T-helper 1 cell (primary cell): ENCODE data around the gene NR3C1.

Source experiments
- DNase-seq, 5 donors: peaks; one replicate each; pipeline ENCODE4 v3.0.0-alpha.2; 2012 to 2020

NR3C1 gene

GRCh38 chr5:143306040-143306439 lies 97.4 kb downstream of the NR3C1 start:
- DNase-seq, result no peak

- no peak for DNase-seq
These were observed 98.5 kb downstream of the NR3C1 start for GRCh38 chr5:143304836-143305475.

GRCh38 chr5:143302341-143303045 lies 101.0 kb downstream of the NR3C1 start:
- no peak for DNase-seq

GRCh38 chr5:143297756-143298155 lies 105.7 kb downstream of the NR3C1 start:
- no peak for DNase-seq

- no peak for DNase-seq
These were observed 113.4 kb downstream of the NR3C1 start for GRCh38 chr5:143290125-143290524.

- no peak for DNase-seq
These were observed 119.0 kb downstream of the NR3C1 start for GRCh38 chr5:143284521-143284920.

GRCh38 chr5:143284002-143284401 lies 119.5 kb downstream of the NR3C1 start:
- no peak for DNase-seq

- DNase-seq, result no peak
These were observed 122.3 kb downstream of the NR3C1 start for GRCh38 chr5:143281226-143281625.

GRCh38 chr5:143279698-143280097 lies 123.8 kb downstream of the NR3C1 start:
- no peak for DNase-seq

- DNase-seq, result no peak
These were observed 126.0 kb downstream of the NR3C1 start for GRCh38 chr5:143277536-143277935.

GRCh38 chr5:143275512-143276363 lies 127.7 kb downstream of the NR3C1 start:
- no peak for DNase-seq

GRCh38 chr5:143274952-143275351 lies 128.5 kb downstream of the NR3C1 start:
- no peak for DNase-seq

- DNase-seq, result no peak
These were observed 132.1 kb downstream of the NR3C1 start for GRCh38 chr5:143271431-143271830.

- DNase-seq, result no peak
These were observed 135.1 kb downstream of the NR3C1 start for GRCh38 chr5:143268388-143268787.

GRCh38 chr5:143267186-143267585 lies 136.3 kb downstream of the NR3C1 start:
- no peak for DNase-seq

GRCh38 chr5:143265995-143266394 lies 137.5 kb downstream of the NR3C1 start:
- DNase-seq, result no peak

- DNase-seq, result no peak
These were observed 140.1 kb downstream of the NR3C1 start for GRCh38 chr5:143263272-143263810.

GRCh38 chr5:143262393-143263174 lies 140.9 kb downstream of the NR3C1 start:
- peak in 1 of 5 donors; percentile 6 for DNase-seq

GRCh38 chr5:143261748-143262392 lies 141.6 kb downstream of the NR3C1 start:
- DNase-seq, result peak in 1 of 5 donors; percentile 33

GRCh38 chr5:143259254-143259605 lies 144.3 kb downstream of the NR3C1 start:
- no peak for DNase-seq

GRCh38 chr5:143258559-143259253 lies 144.8 kb downstream of the NR3C1 start:
- no peak for DNase-seq
